Central memory CD8-positive, alpha-beta T cell (primary cell): ENCODE results near the gene MCU.
"Not testable (repeated sequence)": the region's sequence is repeated elsewhere in the genome, so short reads cannot be mapped to it uniquely, and the experiment has no call there.

Source experiments
- ATAC-seq: fragments of 150-1000 bp; cut with Tn5 transposase; replicated peaks from 2 replicates; pipeline ENCODE4 v1.10.0; 2022; ENCODE audit warnings: mild to moderate bottlenecking, moderate FRiP score, moderate number of reproducible peaks; ENCODE audit not compliant: poor library complexity, severe bottlenecking; ENCODE audit errors: extremely low read depth
- DNase-seq, 2 donors: peaks; one replicate each; pipeline ENCODE4 v3.0.0; 2021; ENCODE audit warnings: low spot score in 2 of 2
- H3K27ac Mint-ChIP-seq: one replicate; pipeline ENCODE4 v1.8.0; 2022; ENCODE audit warnings: low read depth, mild to moderate bottlenecking, moderate library complexity, mixed read lengths
- H3K27me3 Mint-ChIP-seq: one replicate; pipeline ENCODE4 v1.8.0; 2022; ENCODE audit warnings: mixed read lengths
- H3K36me3 Mint-ChIP-seq: one replicate; pipeline ENCODE4 v1.8.0; 2022; ENCODE audit warnings: mild to moderate bottlenecking, moderate library complexity, mixed read lengths; ENCODE audit not compliant: insufficient read depth
- H3K4me1 Mint-ChIP-seq: one replicate; pipeline ENCODE4 v1.8.0; 2022; ENCODE audit warnings: mixed read lengths
- H3K4me3 Mint-ChIP-seq: one replicate; pipeline ENCODE4 v1.8.0; 2022; ENCODE audit warnings: mild to moderate bottlenecking, moderate library complexity, mixed read lengths
- H3K9me3 Mint-ChIP-seq: one replicate; pipeline ENCODE4 v1.8.0; 2022; ENCODE audit warnings: mixed read lengths

MCU gene, protein sequence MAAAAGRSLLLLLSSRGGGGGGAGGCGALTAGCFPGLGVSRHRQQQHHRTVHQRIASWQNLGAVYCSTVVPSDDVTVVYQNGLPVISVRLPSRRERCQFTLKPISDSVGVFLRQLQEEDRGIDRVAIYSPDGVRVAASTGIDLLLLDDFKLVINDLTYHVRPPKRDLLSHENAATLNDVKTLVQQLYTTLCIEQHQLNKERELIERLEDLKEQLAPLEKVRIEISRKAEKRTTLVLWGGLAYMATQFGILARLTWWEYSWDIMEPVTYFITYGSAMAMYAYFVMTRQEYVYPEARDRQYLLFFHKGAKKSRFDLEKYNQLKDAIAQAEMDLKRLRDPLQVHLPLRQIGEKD

GRCh38 chr10:72691863-72692743 lies at the start of gene MCU:
Gene MCU, plus strand, starts transcription at chr10:72692143. Its CDS starts 9 bp downstream, at chr10:72692152.
- DNase-seq = peak; percentile 83 to 90
- Mint-ChIP-seq H3K4me3 (peak within 1 kb of the TSS; percentile 81), H3K9me3 (no peaks in the 10 kb centered on the region), H3K36me3 (peaks cover 4% of the 10 kb centered on the region), H3K4me1 (peaks cover 33% of the 10 kb centered on the region), H3K27me3 (no peaks in the 10 kb centered on the region), H3K27ac (peak within 1 kb of the TSS; percentile 41)
- peak; percentile 96 for ATAC-seq

DNA sequence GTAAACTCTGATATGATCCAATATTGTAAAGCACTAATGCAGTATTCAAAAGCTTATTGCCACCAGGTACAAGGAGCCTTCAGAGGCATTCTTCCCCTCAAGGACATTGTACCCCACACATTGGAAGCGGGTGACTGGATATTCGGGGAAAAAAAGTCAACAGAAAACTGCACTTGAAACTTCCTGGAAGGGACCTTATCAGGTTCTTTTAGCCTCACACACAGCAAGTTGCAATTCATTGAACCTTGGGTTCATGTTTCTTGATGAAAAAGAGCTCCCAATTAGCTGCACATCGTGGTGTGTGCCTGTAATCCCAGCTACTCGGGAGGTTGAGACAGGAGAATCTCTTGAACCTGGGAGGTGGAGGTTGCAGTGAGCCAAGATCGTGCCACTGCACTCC lies 49.6 kb upstream of the MCU start:
- ATAC-seq = no peak
- no peaks in the 10 kb centered on the region for H3K9me3 Mint-ChIP-seq
- no peak overlapping the region for H3K4me3 Mint-ChIP-seq
- no peaks in the 10 kb centered on the region for H3K4me1 Mint-ChIP-seq
- DNase-seq = no peak
- H3K36me3 Mint-ChIP-seq = no peaks in the 10 kb centered on the region
- no peak overlapping the region for H3K27ac Mint-ChIP-seq
- H3K27me3 Mint-ChIP-seq = no peaks in the 10 kb centered on the region

- Mint-ChIP-seq H3K36me3 (no peaks in the 10 kb centered on the region), H3K9me3 (no peaks in the 10 kb centered on the region)
These were observed 46.6 kb upstream of the MCU start for GRCh38 chr10:72645263-72645858.

DNA sequence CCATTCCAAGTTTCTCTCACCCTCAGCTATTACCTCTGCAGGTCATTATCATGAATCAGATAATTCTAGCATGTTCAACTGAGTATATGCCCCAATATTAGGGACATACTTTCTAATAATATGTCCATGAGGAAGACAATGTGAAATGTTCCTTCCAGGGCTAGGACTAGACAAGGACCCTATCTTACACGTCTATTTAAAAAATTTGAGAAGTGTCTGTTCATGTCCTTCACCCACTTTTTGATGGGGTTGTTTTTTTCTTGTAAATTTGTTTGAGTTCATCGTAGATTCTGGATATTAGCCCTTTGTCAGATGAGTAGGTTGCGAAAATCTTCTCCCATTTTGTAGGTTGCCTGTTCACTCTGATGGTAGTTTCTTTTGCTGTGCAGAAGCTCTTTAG lies 45.0 kb upstream of the MCU start:
- H3K27me3 Mint-ChIP-seq, DNase-seq, H3K36me3 Mint-ChIP-seq, ATAC-seq, H3K9me3 Mint-ChIP-seq, H3K27ac Mint-ChIP-seq, H3K4me1 Mint-ChIP-seq, H3K4me3 Mint-ChIP-seq: not testable (repeated sequence)

More at GRCh38 chr10:72645263-72645858, 46.6 kb upstream of the MCU start:
- Mint-ChIP-seq H3K27me3 (no peaks in the 10 kb centered on the region), H3K4me1 (no peaks in the 10 kb centered on the region), H3K27ac (no peak overlapping the region), H3K4me3 (no peak overlapping the region)
- no peak for DNase-seq
- ATAC-seq = no peak

- no peaks in the 10 kb centered on the region for H3K9me3 Mint-ChIP-seq
- no peaks in the 10 kb centered on the region for H3K36me3 Mint-ChIP-seq
- DNase-seq (no peak), ATAC-seq (no peak)
- H3K4me1 Mint-ChIP-seq = no peaks in the 10 kb centered on the region
- H3K27ac Mint-ChIP-seq = no peak overlapping the region
- H3K27me3 Mint-ChIP-seq = no peaks in the 10 kb centered on the region
- no peak overlapping the region for H3K4me3 Mint-ChIP-seq
These were observed 43.6 kb upstream of the MCU start for GRCh38 chr10:72648301-72648700.

GRCh38 chr10:72649291-72649690 lies 42.7 kb upstream of the MCU start:
- no peak overlapping the region for H3K4me3 Mint-ChIP-seq
- no peak overlapping the region for H3K27ac Mint-ChIP-seq
- DNase-seq (no peak), ATAC-seq (no peak)
- H3K27me3 Mint-ChIP-seq = no peaks in the 10 kb centered on the region
- H3K9me3 Mint-ChIP-seq = no peaks in the 10 kb centered on the region
- no peaks in the 10 kb centered on the region for H3K4me1 Mint-ChIP-seq
- H3K36me3 Mint-ChIP-seq = no peaks in the 10 kb centered on the region

DNA sequence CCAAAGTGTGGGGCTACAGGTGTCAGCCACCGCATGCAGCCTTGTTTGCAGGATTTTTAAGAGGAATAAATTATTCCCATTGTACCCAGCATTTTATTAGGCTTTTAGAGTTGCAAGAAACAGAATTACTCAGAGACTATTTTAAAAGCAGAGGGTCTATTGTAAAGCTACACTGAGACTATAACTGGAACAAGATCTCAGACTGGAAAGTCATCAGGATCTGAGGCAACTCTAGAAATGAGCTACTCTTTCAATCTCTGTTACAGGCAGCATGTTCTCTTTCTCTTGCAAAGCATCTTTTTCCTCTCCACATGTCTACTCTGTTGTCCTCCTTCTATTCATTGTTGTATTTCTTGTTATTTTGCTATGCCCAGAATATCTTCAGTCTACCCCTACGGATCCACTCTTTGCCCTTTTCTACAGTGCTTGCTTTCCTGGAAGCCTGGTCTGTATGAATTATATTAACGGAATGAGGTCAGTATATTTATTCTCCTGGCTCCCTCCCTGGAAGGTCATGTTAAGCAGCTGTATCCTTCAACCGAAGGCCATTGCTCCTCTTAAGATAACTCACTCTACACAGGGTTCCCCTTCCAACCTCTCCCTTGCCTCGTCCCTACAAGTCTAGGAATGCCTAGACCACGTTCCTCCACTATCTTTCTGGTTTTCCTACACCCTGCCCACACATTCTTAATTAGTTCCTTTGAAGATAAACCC lies 38.4 kb upstream of the MCU start:
- no peak for DNase-seq
- no peaks in the 10 kb centered on the region for H3K9me3 Mint-ChIP-seq
- H3K27me3 Mint-ChIP-seq = no peaks in the 10 kb centered on the region
- H3K36me3 Mint-ChIP-seq = no peaks in the 10 kb centered on the region
- H3K27ac Mint-ChIP-seq = no peak overlapping the region
- ATAC-seq = no peak
- H3K4me1 Mint-ChIP-seq = no peaks in the 10 kb centered on the region
- no peak overlapping the region for H3K4me3 Mint-ChIP-seq

- H3K27ac Mint-ChIP-seq = no peak overlapping the region
- H3K27me3 Mint-ChIP-seq = no peaks in the 10 kb centered on the region
- no peak for DNase-seq
- no peaks in the 10 kb centered on the region for H3K9me3 Mint-ChIP-seq
- no peaks in the 10 kb centered on the region for H3K4me1 Mint-ChIP-seq
- ATAC-seq = no peak
- no peaks in the 10 kb centered on the region for H3K36me3 Mint-ChIP-seq
- H3K4me3 Mint-ChIP-seq = no peak overlapping the region
These were observed 37.2 kb upstream of the MCU start for GRCh38 chr10:72654720-72655119.

GRCh38 chr10:72658696-72659400 lies 33.1 kb upstream of the MCU start:
- Mint-ChIP-seq H3K36me3 (no peaks in the 10 kb centered on the region), H3K9me3 (no peaks in the 10 kb centered on the region), H3K4me1 (no peaks in the 10 kb centered on the region), H3K27me3 (no peaks in the 10 kb centered on the region), H3K4me3 (no peak overlapping the region), H3K27ac (no peak overlapping the region)
- DNase-seq (no peak), ATAC-seq (no peak)

DNA sequence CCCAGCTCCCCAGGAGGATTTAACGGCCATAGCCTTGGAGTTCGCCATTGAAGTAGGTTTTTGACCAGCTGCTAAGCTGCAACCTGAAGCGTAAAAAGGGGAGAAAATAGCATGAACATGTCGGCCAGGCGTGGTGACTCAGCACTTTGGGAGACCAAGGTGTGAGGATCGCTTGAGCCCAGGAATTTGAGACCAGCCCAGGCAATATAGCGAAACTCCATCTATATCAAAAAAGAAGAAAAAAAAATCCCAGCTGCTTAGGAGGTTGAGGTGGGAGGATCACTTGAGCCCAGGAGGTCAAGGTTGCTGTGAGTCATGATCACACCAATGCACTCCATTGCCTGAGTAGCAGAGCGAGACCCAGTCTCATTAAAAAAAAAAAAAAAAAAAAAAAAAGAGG lies 32.2 kb upstream of the MCU start:
- Mint-ChIP-seq H3K27me3 (no peaks in the 10 kb centered on the region), H3K4me1 (no peaks in the 10 kb centered on the region), H3K9me3 (no peaks in the 10 kb centered on the region), H3K36me3 (no peaks in the 10 kb centered on the region), H3K4me3 (no peak overlapping the region), H3K27ac (no peak overlapping the region)
- DNase-seq = no peak
- ATAC-seq = no peak

DNA sequence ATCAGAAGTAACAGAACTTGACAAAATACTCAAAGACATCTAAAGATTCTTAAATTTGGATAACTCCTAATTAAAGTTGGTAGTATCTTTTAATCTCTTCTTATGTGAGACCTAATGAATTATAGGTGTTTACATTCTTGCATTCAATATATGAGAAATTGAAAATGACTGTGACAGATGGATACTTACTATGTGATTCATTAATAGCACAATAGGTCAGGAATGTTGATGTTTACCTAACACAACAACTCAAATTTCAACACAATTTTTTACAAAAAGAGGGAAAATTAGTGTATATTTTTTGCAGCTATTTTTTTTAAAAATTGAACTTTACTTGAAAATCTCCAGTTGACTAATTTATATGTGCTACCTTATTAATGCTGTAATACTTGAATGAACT lies 31.7 kb upstream of the MCU start:
- H3K9me3 Mint-ChIP-seq = no peaks in the 10 kb centered on the region
- H3K27ac Mint-ChIP-seq = no peak overlapping the region
- H3K4me3 Mint-ChIP-seq = no peak overlapping the region
- no peaks in the 10 kb centered on the region for H3K4me1 Mint-ChIP-seq
- no peaks in the 10 kb centered on the region for H3K36me3 Mint-ChIP-seq
- H3K27me3 Mint-ChIP-seq = no peaks in the 10 kb centered on the region
- no peak for DNase-seq
- ATAC-seq = no peak

GRCh38 chr10:72661431-72661830 lies 30.5 kb upstream of the MCU start:
- Mint-ChIP-seq H3K27me3 (no peaks in the 10 kb centered on the region), H3K27ac (no peak overlapping the region), H3K4me1 (no peaks in the 10 kb centered on the region), H3K9me3 (no peaks in the 10 kb centered on the region), H3K4me3 (no peak overlapping the region), H3K36me3 (no peaks in the 10 kb centered on the region)
- DNase-seq (no peak), ATAC-seq (no peak)
